NCI-H2227 (cell line): ENCODE results near the gene TSPAN13.

Experiments
- DNase-seq: peaks from one replicate; lab custom pipeline; 2025; ENCODE audit not compliant: unreplicated experiment; lab: John Stamatoyannopoulos, UW

Gene TSPAN13

GRCh38 chr7:16810112-16810511 lies 56.6 kb downstream of the TSPAN13 start:
- no peak for DNase-seq

GRCh38 chr7:16810573-16810972 lies 57.0 kb downstream of the TSPAN13 start:
- DNase-seq = no peak

- DNase-seq = no peak
Observed at GRCh38 chr7:16811551-16811950, 58.0 kb downstream of the TSPAN13 start.

DNA sequence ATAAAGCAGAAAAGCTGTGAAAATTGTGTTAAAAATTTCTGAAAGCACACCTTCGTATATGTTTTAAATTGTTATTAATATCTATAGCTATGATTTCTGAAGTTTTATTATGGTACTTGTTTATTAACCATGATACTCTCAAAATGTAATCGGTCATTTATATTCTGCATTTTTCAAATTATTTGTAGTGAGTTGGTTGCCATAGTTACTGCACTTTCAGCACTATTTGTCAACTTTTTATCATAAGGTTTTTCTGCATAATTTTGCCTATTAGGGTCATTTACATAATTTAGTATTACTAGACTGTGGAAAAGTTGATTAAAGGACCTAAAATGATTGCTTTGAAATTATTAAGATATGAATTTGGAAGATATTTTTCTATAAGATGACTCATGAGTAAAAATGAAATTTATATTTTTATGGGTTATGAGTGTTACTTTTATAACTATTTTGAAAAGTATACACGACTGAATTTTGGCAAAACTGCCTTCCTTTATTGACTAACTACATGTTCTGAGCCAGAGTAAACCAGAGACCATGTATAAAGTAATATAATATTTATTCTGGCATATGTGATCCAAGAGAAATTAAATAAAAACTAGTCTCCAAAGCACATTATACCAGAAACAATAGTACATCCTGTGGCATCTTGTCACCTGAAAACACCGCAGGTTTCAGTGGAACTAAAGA lies 59.1 kb downstream of the TSPAN13 start:
- DNase-seq = no peak

GRCh38 chr7:16813232-16813616 lies 59.7 kb downstream of the TSPAN13 start:
- no peak for DNase-seq

DNA sequence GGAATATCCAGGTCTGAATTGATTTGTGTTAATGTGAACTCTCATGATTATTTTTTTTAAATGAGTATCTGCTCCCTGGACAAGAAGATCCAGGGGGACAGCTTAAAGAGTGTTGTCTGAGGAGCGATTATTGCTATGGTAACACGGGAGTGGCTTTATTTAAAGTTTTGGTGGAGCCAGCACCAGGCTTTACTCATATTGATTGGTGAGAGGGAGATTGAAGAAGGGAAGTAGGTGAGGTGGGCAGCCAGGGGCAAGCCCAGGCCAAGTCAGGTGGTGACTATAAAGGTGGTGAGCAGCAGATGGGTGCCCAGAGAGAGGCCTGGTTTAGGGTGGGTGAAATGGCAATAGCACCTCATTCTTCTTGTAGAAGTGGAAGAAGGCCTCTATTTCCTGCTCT lies 61.4 kb downstream of the TSPAN13 start:
- DNase-seq = no peak

DNA sequence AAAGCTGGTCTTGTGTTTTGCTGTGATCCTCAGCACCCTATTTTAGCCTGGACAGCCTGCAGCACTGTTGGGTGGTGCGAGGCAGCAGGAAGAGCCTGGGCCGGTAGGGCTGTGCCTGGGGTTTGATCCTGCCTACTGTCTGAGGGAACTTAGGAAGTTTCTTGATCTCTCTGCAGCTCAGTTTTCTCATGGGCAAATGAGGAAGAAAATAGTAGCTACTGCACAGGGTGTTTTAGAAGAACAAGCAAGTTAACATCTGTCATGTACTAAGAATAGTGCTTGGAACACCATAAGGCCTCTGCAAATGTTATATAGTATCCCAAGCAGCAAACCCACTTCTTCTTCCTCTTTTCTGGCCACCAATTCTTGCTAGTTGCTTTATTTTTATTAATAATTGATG lies 63.3 kb downstream of the TSPAN13 start:
- DNase-seq = no peak

GRCh38 chr7:16817536-16817935 lies 64.0 kb downstream of the TSPAN13 start:
- DNase-seq = no peak

DNA sequence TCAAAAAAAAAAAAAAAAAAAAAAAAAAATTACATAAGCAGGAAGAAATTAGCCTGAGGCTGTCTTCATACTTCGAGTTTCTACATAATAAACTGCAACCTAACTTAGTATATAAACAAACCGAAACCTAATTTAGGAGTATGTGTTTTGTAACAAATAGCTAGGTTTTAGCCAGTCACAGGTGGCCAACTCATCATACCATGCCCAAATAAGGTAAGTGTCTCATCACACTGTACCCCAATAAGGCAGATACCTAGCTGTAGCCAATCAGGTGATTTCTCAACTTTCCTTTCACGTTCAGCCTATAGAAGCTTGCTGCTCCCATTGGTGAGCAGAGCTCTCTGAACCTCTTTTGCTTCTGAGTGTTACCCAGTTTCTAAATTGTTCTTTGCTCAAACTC lies 65.2 kb downstream of the TSPAN13 start:
- DNase-seq = no peak

DNA sequence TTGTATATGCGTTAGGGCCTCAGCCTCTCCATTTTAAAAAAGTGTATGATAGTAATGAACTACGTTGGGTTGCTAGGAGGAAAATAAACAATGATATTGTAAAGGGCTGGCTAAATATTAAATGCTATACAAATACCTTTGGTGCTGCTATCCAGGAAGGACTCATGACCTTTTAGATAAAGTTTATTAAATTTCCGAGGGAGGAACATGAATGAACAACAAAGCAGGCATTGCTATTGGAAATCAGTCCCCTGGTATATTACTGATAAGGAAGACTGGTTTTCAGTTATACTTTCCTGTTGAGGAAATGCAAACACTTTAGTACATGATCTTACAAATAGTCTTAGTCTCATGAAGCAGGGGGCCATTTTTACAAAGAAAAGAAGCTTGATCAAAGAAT lies 68.5 kb downstream of the TSPAN13 start:
- no peak for DNase-seq

DNA sequence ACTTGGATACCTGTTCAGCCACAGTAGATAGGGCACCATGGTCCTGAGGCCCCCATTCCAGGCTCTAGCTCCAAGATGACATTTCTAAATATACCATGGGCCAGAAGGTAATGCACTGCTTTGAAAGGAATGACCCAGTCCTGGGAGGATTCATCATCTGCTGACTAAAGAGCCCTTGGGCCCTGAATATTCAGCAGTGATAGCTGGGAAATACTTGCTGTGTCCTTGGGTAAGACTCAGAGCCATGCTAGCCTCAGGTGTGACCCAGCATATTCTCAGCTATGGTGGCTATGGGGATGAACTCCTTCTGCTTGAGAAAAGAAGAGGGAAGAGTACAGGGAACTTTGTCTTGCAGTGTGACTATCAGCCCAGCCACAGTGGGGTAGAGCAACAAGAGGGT lies 72.5 kb downstream of the TSPAN13 start:
- no peak for DNase-seq

GRCh38 chr7:16833373-16833772 lies 79.8 kb downstream of the TSPAN13 start:
- no peak for DNase-seq
